GM12864 (cell line): ENCODE data around the gene FAM181B.

Source experiments
- DNase-seq: peaks from one replicate; pipeline ENCODE4 v3.0.0-alpha.2; 2011; ENCODE audit warnings: low read depth
- H3K4me3 ChIP-seq: 2 replicates; pipeline ENCODE4 v1.5.1; 2011; ENCODE audit warnings: mild to moderate bottlenecking, low read depth, low read length, control low read depth
- CTCF ChIP-seq: IDR thresholded peaks from 2 replicates; pipeline ENCODE4 v1.5.1; 2011; ENCODE audit warnings: low read depth, mild to moderate bottlenecking, moderate library complexity, low read length, control low read depth, inconsistent platforms; ENCODE audit errors: missing control alignments

FAM181B gene

DNA sequence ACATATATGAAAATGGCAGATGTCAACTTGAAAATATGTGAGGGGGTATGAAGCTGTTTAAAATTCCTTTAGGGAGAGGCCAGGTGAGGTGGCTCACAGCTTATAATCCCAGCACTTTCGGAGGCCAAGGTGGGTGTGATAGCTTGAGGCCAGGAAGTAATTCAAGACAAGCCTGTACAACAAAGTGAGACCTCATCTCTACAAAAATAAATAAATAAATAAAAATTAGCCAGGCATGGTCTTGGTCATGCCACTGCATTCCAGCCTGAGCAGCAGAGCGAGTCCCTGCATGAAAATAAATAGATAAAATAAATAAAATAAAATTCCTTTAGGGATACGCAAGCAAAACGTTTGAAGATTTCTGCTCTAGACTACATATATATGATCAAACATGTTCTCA, 38.1 kb upstream of the FAM181B start:
- no peak overlapping the region for H3K4me3 ChIP-seq
- no peak for TF ChIP-seq CTCF
- no peak for DNase-seq

DNA sequence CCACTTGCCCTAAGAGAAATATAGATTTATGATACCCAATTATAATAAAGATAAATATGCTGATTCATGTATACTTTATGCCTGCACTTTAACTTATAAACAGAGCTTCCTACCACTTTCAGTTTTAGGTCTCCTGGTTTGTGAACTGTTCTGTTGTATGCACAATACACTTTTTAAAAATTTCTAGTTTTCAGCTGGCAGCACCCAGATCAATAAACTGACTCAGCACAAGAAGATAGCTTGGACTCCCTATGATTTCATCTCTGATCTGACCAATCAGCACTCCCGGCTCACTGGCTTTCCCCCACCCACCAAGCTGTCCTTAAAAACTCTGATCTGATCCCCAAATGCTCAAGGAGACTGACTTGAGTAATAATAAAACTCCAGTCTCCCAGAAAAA, 33.5 kb upstream of the FAM181B start:
- no peak for TF ChIP-seq CTCF
- H3K4me3 ChIP-seq = no peak overlapping the region

DNA sequence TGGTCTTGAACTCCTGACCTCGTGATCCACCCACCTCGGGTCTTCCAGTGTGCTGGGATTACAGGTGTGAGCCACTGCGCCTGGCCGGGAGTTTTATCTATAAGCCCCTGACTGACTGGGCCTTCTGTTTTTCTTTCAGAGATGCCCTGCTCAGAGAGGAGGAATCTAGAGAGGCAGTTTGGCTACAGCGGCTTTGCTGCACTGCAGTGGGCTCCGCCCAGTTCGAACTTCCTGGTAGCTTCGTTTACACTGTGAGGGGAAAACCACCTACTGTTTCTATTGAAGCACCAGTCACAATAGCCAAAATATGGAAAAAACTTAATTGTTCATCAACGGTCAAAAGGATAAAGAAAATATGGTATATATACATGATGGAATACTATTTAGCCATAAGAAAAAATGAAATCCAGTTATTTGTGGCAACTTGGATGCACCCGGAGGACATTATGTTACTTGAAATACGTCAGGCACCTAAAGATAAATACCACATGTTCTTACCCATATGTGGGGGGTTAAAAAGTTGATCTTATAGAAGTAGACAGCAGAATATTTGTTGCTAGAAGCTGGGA, 31.9 kb upstream of the FAM181B start:
- no peak for TF ChIP-seq CTCF
- H3K4me3 ChIP-seq = no peak overlapping the region
- no peak for DNase-seq

More for the DNA sequence above, 33.5 kb upstream of the FAM181B start:
- DNase-seq = no peak

DNA sequence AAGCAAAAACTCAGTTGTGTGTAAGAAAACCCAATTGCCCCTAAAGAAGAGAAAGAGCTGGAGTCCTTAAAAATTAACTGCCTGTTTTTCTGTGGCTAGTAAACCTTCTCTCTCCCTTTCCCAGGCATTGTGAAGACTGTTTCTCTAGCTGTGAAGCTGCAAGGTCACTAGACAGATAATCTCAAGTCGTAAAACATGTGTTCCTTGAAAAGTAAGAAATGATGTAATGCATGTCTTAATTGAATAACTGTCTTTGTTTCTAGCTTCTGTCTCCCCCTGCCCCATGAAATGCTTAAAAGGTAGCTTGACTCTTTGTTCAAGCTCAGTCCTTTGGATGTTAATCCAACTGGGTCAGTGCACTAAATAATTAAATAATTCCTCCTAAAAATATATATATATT, 29.5 kb upstream of the FAM181B start:
- DNase-seq = no peak
- no peak overlapping the region for H3K4me3 ChIP-seq
- TF ChIP-seq CTCF = no peak

GRCh38 chr11:82759649-82760048, 26.0 kb upstream of the FAM181B start:
- no peak for DNase-seq
- H3K4me3 ChIP-seq = no peak overlapping the region
- TF ChIP-seq CTCF = no peak

GRCh38 chr11:82757660-82758357, 24.1 kb upstream of the FAM181B start:
- TF ChIP-seq CTCF = no peak
- H3K4me3 ChIP-seq = no peak overlapping the region
- DNase-seq = no peak
